Measurements from ENCODE around the gene SCRT2. TPM values are rescaled to one million over a fixed set of nuclear protein-coding genes. Genes with fewer than 3 reads are reported as not detected.

Gene SCRT2
- total and polyA plus RNA-seq, 10 donors: 0.09 TPM; not detected in 9

GRCh38 chr20:706366-706885 lies 30.8 kb upstream of the SCRT2 start:
- Histone ChIP-seq H3K27me3 (replicated peaks in 1 of 7) (peaks cover 0 to 59% (median 19%) of the 10 kb centered on the region in 7 donors), H3K36me3 (no peaks in the 10 kb centered on the region), H3K4me1 (peaks cover 0 to 7% (median 0%) of the 10 kb centered on the region in 6 donors), H3K27ac (no peak overlapping the region), H3K9me3 (peaks cover 0 to 12% (median 7%) of the 10 kb centered on the region in 8 donors), H3K4me3 (no peak overlapping the region)
- intact Hi-C loops (cut with DNase I; ENCODE audit: low total_unique reads): no loop called here
- DNase-seq: peak; percentile 62
- WGBS, 5 donors: 76 to 94% (median 81%) methylated on average over 5 to 8 of the region's 8 CpGs
- TF ChIP-seq CTCF (IDR thresholded peaks at IDR 0.05 in 8 of 11, conservative IDR thresholded peaks at IDR 0.05 in 3 of 11) (no peak), POLR2A (IDR thresholded peaks at IDR 0.05) (no peak), POLR2AphosphoS5 (IDR thresholded peaks at IDR 0.05) (no peak)

- Histone ChIP-seq H3K4me3 (no peak overlapping the region), H3K36me3 (no peaks in the 10 kb centered on the region), H3K27me3 (replicated peaks in 1 of 7) (peaks cover 0 to 45% (median 7%) of the 10 kb centered on the region in 7 donors), H3K4me1 (peaks cover 0 to 5% (median 0%) of the 10 kb centered on the region in 6 donors), H3K27ac (no peak overlapping the region), H3K9me3 (peaks cover 0 to 12% (median 7%) of the 10 kb centered on the region in 8 donors)
- intact Hi-C loops (cut with DNase I; ENCODE audit: low total_unique reads): no loop called here
- 86 to 97% (median 88%) methylated on average over 4 of the region's 4 CpGs for WGBS, 5 donors
- TF ChIP-seq POLR2AphosphoS5 (IDR thresholded peaks at IDR 0.05) (no peak), CTCF (IDR thresholded peaks at IDR 0.05 in 8 of 11, conservative IDR thresholded peaks at IDR 0.05 in 3 of 11) (no peak), POLR2A (IDR thresholded peaks at IDR 0.05) (no peak)
- peak; percentile 17 for DNase-seq
Measured at GRCh38 chr20:704726-705125, 29.1 kb upstream of the SCRT2 start.

GRCh38 chr20:703426-703825 lies 27.8 kb upstream of the SCRT2 start:
- H3K9me3 ChIP-seq: peaks cover 0 to 1% (median 0%) of the 10 kb centered on the region in 8 donors
- intact Hi-C loops (cut with DNase I; ENCODE audit: low total_unique reads): no loop called here
- TF ChIP-seq POLR2AphosphoS5 (IDR thresholded peaks at IDR 0.05): no peak
- H3K4me1 ChIP-seq: no peaks in the 10 kb centered on the region
- no peaks in the 10 kb centered on the region for H3K36me3 ChIP-seq
- WGBS, 5 donors: 70 to 80% (median 78%) methylated on average over 7 to 8 of the region's 8 CpGs
- peak; percentile 44 for DNase-seq
- H3K4me3 ChIP-seq: no peak overlapping the region
- H3K27me3 ChIP-seq (replicated peaks in 1 of 7): peaks cover 0 to 41% (median 0%) of the 10 kb centered on the region in 7 donors
- H3K27ac ChIP-seq: no peak overlapping the region

- Histone ChIP-seq H3K27ac (no peak overlapping the region), H3K4me3 (no peak overlapping the region), H3K36me3 (no peaks in the 10 kb centered on the region), H3K4me1 (no peaks in the 10 kb centered on the region), H3K9me3 (no peaks in the 10 kb centered on the region), H3K27me3 (replicated peaks in 1 of 7) (peaks cover 0 to 39% (median 0%) of the 10 kb centered on the region in 7 donors)
- WGBS, 5 donors: 31 to 46% (median 36%) methylated on average over 2 of the region's 2 CpGs
- DNase-seq: peak; percentile 5
- intact Hi-C loops (cut with DNase I; ENCODE audit: low total_unique reads): no loop called here
- TF ChIP-seq POLR2A (IDR thresholded peaks at IDR 0.05) (no peak), CTCF (IDR thresholded peaks at IDR 0.05 in 8 of 11, conservative IDR thresholded peaks at IDR 0.05 in 3 of 11) (no peak)
Measured at GRCh38 chr20:703006-703405, 27.4 kb upstream of the SCRT2 start.

Measured in spleen (tissue), 11 donors.